GM12864 (cell line): ENCODE results near the gene S100A9.

ENCODE experiments used
- DNase-seq: peaks from one replicate; pipeline ENCODE4 v3.0.0-alpha.2; 2011; ENCODE audit warnings: low read depth
- H3K4me3 ChIP-seq: 2 replicates; pipeline ENCODE4 v1.5.1; 2011; ENCODE audit warnings: mild to moderate bottlenecking, low read depth, low read length, control low read depth
- TF ChIP-seq, protein P1 (sequence below): IDR thresholded peaks from 2 replicates; pipeline ENCODE4 v1.5.1; 2011; ENCODE audit warnings: low read depth, mild to moderate bottlenecking, moderate library complexity, low read length, control low read depth, inconsistent platforms; ENCODE audit errors: missing control alignments

S100A9 gene

DNA sequence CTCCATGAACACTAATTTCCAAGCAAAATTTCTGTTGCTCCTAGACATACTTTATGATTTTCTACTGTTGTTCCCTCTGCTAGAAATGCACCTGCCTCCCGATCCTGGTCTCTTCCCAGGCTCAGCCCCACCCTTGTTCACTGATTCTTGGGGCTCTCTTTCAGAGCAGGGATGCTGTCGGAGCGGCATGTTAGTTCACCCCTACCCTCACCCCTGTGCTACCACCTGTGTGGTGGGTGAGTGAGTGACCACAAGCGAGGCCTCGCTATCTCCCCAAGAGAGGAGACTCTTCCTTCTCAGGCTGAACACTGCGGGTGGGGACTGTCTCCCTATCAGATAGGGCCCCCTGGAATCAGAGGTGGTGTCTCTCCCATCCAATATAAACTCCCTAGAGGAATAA, 38.1 kb downstream of the S100A9 start:
- TF ChIP-seq, protein P1, sequence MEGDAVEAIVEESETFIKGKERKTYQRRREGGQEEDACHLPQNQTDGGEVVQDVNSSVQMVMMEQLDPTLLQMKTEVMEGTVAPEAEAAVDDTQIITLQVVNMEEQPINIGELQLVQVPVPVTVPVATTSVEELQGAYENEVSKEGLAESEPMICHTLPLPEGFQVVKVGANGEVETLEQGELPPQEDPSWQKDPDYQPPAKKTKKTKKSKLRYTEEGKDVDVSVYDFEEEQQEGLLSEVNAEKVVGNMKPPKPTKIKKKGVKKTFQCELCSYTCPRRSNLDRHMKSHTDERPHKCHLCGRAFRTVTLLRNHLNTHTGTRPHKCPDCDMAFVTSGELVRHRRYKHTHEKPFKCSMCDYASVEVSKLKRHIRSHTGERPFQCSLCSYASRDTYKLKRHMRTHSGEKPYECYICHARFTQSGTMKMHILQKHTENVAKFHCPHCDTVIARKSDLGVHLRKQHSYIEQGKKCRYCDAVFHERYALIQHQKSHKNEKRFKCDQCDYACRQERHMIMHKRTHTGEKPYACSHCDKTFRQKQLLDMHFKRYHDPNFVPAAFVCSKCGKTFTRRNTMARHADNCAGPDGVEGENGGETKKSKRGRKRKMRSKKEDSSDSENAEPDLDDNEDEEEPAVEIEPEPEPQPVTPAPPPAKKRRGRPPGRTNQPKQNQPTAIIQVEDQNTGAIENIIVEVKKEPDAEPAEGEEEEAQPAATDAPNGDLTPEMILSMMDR = no peak
- no peak for DNase-seq
- no peak overlapping the region for H3K4me3 ChIP-seq

DNA sequence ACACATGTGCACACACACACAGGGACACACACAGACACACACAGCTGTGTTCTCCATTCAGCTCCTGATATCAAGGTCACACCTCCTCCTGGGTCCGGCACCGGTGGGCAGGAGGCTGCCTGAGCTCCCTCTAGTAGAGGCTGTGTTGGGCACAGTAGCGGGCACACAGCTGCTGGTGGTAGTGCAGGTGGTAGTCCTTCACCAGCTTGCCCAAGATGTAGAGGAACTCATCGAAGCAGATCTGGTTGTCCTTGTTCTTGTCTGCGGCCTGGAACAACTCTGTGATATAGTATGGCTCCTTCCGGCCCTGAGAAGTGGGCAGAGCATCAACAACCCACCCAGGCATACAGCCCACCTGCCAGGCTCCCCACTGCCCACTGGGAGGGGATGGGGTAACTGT, 38.8 kb downstream of the S100A9 start:
- H3K4me3 ChIP-seq = no peak overlapping the region
- DNase-seq = no peak
- TF ChIP-seq, protein P1 = no peak

DNA sequence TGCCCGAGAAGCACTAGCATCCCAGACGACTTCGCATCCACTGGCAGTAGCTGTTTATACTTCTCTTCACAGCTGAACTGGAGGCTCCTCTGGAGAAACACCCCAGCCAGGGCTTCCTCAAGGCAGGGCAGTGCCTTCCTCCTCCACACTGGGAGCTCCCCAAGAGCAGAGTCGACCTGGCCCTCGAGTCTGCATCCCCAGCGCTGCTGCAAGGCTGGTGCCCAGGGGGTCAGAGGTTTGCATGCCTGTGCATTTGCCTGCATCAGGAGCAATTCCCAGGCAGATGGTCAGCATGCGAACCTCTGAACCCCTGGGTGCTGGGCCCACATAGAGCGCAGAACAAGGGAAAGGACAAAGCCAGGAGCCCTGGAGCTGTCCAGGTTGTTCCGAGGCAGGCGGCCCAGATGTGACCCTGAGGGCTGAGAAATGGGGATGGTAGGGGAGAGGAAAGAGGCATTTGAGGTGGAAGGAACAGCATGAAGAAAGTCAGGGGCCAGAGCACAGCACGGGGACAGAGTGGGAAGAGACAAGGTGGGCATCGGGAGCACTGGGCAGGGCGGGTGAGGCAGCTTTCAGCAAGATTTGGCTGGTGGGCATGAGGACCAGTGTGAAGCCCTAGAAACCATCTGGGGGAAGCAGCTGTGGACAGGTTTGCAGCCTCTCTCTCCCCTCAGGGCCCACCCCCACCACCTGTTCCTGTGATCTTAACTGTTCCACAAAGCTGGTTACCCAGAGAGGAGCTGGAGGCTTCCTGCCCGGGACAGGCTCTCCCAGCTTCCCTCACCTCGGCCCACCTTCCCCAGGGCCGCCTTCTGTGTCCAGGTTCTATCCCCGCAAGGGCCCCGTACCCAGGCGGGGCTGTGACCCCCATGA, 39.6 kb downstream of the S100A9 start:
- H3K4me3 ChIP-seq = no peak overlapping the region
- DNase-seq = no peak
- TF ChIP-seq, protein P1 = no peak

GRCh38 chr1:153397924-153398651, 40.4 kb downstream of the S100A9 start:
- DNase-seq = no peak
- H3K4me3 ChIP-seq = no peak overlapping the region
- TF ChIP-seq, protein P1 = no peak

GRCh38 chr1:153399401-153400055, 41.9 kb downstream of the S100A9 start:
- TF ChIP-seq, protein P1 = no peak
- DNase-seq = no peak
- H3K4me3 ChIP-seq = no peak overlapping the region

DNA sequence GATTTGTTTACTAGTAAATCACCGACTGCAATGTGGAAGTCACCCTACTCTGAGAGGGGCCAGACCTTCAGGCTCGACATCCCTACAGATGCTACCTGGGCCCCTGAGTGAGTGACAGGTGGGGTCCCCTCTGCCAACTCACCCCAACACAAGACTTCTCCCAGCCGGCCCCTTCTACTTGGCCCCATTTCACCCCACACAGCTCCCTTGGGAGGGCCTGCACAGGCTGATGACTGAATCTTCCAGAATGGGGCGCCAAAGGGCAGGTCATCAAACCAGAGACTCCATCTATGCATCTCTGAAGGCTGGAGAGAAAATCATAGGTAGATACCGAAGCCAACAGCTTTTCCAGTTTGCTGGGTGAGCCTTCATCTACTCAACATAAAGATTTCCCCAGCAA, 42.6 kb downstream of the S100A9 start:
- TF ChIP-seq, protein P1 = peak; percentile 10
- DNase-seq = no peak
- H3K4me3 ChIP-seq = no peak overlapping the region
